AG20443 (cell line): ENCODE results near the gene ZNF276.
A peak's percentile ranks its signal among the peaks of the same experiment; 100 is the strongest.
"Not testable (repeated sequence)": the region's sequence is repeated elsewhere in the genome, so short reads cannot be mapped to it uniquely, and the experiment has no call there.

Source experiments
- DNase-seq: peaks from one replicate; pipeline ENCODE4 v3.0.0; 2012; ENCODE audit warnings: low spot score, mixed read lengths

The ZNF276 gene

GRCh38 chr16:89720813-89721545 is at the start of gene ZNF276, which contains the start of gene VPS9D1:
ZNF276 (plus strand) TSS chr16:89721537; CDS start chr16:89721641, 104 bp downstream.
VPS9D1 (minus strand) TSS chr16:89720898; CDS start chr16:89720861, 37 bp downstream.
- peak; percentile 92 for DNase-seq

GRCh38 chr16:89671565-89671964 is 49.8 kb upstream of the ZNF276 start:
- DNase-seq: not testable (repeated sequence)

GRCh38 chr16:89672177-89672941 is 49.0 kb upstream of the ZNF276 start:
- DNase-seq: no peak

GRCh38 chr16:89678258-89678657 is 43.1 kb upstream of the ZNF276 start:
- DNase-seq: no peak

GRCh38 chr16:89685916-89686315 is 35.4 kb upstream of the ZNF276 start:
- DNase-seq: no peak

GRCh38 chr16:89686520-89687091 is 34.7 kb upstream of the ZNF276 start, which contains the start of gene CDK10:
CDK10 (plus strand) TSS chr16:89686689; CDS start chr16:89686711, 22 bp downstream.
- peak; percentile 100 for DNase-seq

- peak; percentile 39 for DNase-seq
Observed at GRCh38 chr16:89687092-89687940, 34.0 kb upstream of the ZNF276 start.

- DNase-seq: no peak
Observed at GRCh38 chr16:89688395-89688794, 32.9 kb upstream of the ZNF276 start.

- DNase-seq: no peak
Observed at GRCh38 chr16:89689142-89689541, 32.2 kb upstream of the ZNF276 start.

- not testable (repeated sequence) for DNase-seq
Observed at GRCh38 chr16:89689621-89690020, 31.7 kb upstream of the ZNF276 start.

- no peak for DNase-seq
Observed at GRCh38 chr16:89690392-89690901, 30.9 kb upstream of the ZNF276 start.

GRCh38 chr16:89691231-89691985 is 29.9 kb upstream of the ZNF276 start:
- DNase-seq: no peak

- no peak for DNase-seq
Observed at GRCh38 chr16:89691986-89692569, 29.3 kb upstream of the ZNF276 start.

GRCh38 chr16:89693289-89693731 is 28.0 kb upstream of the ZNF276 start:
- no peak for DNase-seq

- no peak for DNase-seq
Observed at GRCh38 chr16:89693931-89694783, 27.2 kb upstream of the ZNF276 start.

GRCh38 chr16:89694784-89695085 is 26.6 kb upstream of the ZNF276 start:
- DNase-seq: not testable (repeated sequence)

- DNase-seq: no peak
Observed at GRCh38 chr16:89695086-89695874, 26.1 kb upstream of the ZNF276 start.

- DNase-seq: no peak
Observed at GRCh38 chr16:89695875-89696669, 25.3 kb upstream of the ZNF276 start.
